NCI-H82 treated with DMSO at 0.1 percent for 48 hours (cell line): ENCODE measurements around the gene CACNA1H.
"Not testable (repeated sequence)": the region's sequence is repeated elsewhere in the genome, so short reads cannot be mapped to it uniquely, and the experiment has no call there.

Experiments
- DNase-seq: peaks from one replicate; lab custom pipeline; 2025; ENCODE audit not compliant: unreplicated experiment; lab: John Stamatoyannopoulos, UW

The CACNA1H gene

GRCh38 chr16:1262210-1262845 lies 109.4 kb downstream of the CACNA1H start:
- no peak for DNase-seq

GRCh38 chr16:1262846-1263221 lies 109.9 kb downstream of the CACNA1H start:
- no peak for DNase-seq

GRCh38 chr16:1263591-1264344 lies 110.9 kb downstream of the CACNA1H start:
- no peak for DNase-seq

- DNase-seq: no peak
Measured at GRCh38 chr16:1264345-1265089, 111.6 kb downstream of the CACNA1H start.

GRCh38 chr16:1265090-1265630 lies 112.3 kb downstream of the CACNA1H start:
- DNase-seq: no peak

GRCh38 chr16:1265826-1266225 lies 112.9 kb downstream of the CACNA1H start:
- DNase-seq: no peak

- not testable (repeated sequence) for DNase-seq
Measured at GRCh38 chr16:1269418-1269817, 116.5 kb downstream of the CACNA1H start.

- no peak for DNase-seq
Measured at GRCh38 chr16:1271380-1271723, 118.4 kb downstream of the CACNA1H start.
